ENCODE results near the gene B4GALT7. TPM values are rescaled to one million over a fixed set of nuclear protein-coding genes. Genes with fewer than 3 reads are reported as not detected.
"Not testable (repeated sequence)": the region's sequence is repeated elsewhere in the genome, so short reads cannot be mapped to it uniquely, and the experiment has no call there.

Gene B4GALT7
- total RNA-seq, 2 experiments from 2014 or later, result 20.0 to 21.0 TPM

DNA sequence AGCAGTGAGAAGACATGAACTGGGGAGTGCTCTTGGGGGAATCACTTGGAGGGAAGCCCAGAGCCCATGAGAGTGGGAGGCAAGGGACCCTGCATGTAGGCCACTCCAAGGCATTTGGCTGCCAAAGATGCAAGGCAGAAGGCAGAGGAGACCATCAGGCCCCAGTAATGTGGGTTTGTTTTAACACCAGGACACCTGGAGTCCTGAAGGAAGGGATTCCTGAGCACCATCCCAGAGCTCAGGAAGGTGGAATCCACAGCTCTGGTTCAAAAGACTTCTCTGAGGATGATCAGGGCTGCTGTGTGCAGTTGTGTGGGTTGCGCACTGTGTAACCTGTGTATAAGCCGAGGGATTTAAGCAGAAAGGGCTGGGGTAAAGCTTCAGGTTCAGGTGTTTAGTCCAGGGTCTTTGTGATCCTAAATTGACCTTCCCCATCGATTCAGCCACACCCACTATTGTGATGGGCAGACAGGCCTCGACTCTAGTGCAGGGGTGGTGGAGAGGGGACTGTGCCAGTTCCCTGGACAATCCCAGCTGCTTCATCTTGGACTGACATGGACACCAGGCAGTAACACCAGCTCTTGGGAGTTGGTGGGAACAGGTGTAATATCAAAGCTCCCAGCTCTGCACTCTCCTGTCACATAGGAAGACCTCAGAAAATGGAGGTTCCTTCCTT is 11.0 kb downstream of the B4GALT7 start:
- no peak overlapping the region for H3K4me3 Mint-ChIP-seq
- H3K27ac Mint-ChIP-seq, result no peak overlapping the region
- no peaks in the 10 kb centered on the region for H3K9me3 Mint-ChIP-seq
- H3K4me1 Mint-ChIP-seq, result peaks cover 5% of the 10 kb centered on the region
- no peaks in the 10 kb centered on the region for H3K36me3 Mint-ChIP-seq
- no peak for DNase-seq
- H3K27me3 Mint-ChIP-seq, result no peaks in the 10 kb centered on the region

DNA sequence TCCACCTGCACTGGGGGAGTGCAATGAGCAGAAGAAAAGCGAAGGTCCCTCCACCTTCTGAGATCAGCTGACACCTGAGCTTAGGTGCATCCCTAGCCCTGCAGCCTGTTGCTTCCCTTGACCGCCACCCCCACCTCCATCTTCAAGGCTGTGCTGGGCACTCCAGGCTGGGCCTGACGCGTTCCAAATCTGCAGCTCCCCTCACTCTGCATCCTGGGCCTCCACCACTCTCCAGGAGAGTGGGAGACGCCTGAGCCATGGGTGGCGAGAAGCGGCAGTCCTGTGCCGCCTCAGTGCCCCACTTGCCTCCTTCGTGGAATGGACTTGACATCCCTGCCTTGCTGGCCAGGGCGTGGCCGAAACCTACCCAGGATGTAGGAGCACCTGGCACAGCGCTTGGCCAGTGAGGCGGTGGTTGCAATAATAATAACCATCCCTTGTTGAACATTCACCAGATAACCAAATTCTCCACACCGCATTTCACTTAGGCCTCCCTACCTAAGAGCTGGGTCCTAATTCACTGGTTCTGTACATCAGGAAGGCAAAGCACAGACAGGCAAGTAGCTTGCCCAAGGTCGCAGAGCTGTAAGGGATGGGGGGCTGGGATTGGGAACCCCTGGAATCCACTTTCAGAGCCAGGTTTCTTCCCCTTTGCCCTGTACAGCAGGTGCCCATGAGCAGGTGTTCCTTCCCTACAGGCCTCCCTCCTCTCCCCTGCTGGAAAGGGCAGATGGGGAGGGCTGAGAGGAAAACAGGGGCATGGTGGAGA is 11.7 kb downstream of the B4GALT7 start:
- peaks cover 5% of the 10 kb centered on the region for H3K4me1 Mint-ChIP-seq

DNA sequence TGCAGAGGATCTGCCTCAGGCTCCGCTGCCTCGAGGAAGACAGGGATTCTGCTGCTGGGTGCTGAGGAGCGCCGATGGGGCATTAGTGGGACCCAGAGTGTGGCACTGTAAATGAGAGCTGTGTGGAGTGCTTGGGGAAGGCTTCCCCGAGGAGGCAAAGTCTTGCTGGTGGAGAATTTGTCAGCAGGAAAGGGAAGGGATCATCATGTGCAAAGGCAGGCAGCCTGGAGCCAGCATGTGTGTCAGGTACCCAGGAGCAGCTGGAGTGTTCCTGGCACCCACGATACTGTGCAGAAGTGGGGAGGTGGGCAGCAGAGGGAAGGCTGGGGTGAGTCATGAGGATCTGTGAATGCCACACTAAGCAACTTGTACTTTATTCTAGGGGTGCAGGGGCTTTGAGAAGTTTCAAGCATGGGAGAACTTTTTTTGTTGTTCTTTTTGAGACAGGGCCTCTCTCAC is 12.3 kb downstream of the B4GALT7 start:
- Mint-ChIP-seq H3K36me3 (peaks cover 2% of the 10 kb centered on the region), H3K27ac (peak overlapping the region; percentile 34), H3K4me1 (peaks cover 2% of the 10 kb centered on the region), H3K27me3 (no peaks in the 10 kb centered on the region), H3K9me3 (no peaks in the 10 kb centered on the region), H3K4me3 (no peak overlapping the region)
- DNase-seq, result no peak

More for the DNA sequence above, 11.7 kb downstream of the B4GALT7 start:
- H3K4me3 Mint-ChIP-seq, result no peak overlapping the region
- H3K9me3 Mint-ChIP-seq, result no peaks in the 10 kb centered on the region
- no peaks in the 10 kb centered on the region for H3K27me3 Mint-ChIP-seq
- DNase-seq, result no peak
- no peaks in the 10 kb centered on the region for H3K36me3 Mint-ChIP-seq
- H3K27ac Mint-ChIP-seq, result no peak overlapping the region

DNA sequence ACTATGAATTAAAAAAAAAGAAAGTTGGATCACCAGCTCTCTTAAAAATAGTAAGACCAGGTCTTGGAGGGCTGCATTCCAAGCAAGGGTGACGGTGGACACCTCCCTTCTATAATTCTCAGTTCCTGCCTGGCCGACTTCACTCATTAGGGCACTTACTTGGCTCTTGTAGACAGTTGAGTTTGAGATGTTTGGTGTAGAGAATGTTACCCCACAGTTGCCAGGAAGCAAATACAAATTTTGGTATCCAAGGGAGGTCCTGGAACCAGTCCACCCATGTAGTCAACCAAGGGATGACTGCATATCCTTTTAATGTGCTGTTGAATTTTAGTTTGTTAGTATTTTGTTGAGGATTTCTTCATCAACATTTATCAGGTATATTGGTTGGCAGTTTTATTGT is 20.6 kb downstream of the B4GALT7 start:
- DNase-seq, result no peak
- no peak overlapping the region for H3K27ac Mint-ChIP-seq
- no peak overlapping the region for H3K4me3 Mint-ChIP-seq
- H3K36me3 Mint-ChIP-seq, result peaks cover 23% of the 10 kb centered on the region
- no peaks in the 10 kb centered on the region for H3K4me1 Mint-ChIP-seq
- no peaks in the 10 kb centered on the region for H3K9me3 Mint-ChIP-seq
- no peaks in the 10 kb centered on the region for H3K27me3 Mint-ChIP-seq

DNA sequence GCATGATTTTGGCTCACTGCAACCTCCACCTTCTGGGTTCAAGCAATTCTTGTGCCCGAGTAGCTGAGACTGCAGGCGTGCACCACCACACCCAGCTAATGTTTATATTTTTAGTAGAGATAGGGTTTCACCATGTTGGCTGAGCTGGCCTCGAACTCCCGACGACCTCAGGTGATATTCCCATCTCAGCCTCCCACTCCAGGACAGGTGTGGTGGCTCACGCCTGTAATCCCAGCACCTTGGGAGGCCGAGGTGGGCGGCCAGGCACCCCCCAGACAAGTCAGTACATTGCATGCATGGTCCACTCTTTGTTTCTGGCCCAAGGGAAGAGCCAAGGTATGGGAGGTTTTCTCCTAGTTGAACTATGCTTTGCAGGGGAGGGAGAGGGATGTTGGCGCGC is 24.2 kb downstream of the B4GALT7 start:
- H3K36me3 Mint-ChIP-seq, H3K4me3 Mint-ChIP-seq, H3K9me3 Mint-ChIP-seq, DNase-seq, H3K27me3 Mint-ChIP-seq, H3K4me1 Mint-ChIP-seq, H3K27ac Mint-ChIP-seq: not testable (repeated sequence)

DNA sequence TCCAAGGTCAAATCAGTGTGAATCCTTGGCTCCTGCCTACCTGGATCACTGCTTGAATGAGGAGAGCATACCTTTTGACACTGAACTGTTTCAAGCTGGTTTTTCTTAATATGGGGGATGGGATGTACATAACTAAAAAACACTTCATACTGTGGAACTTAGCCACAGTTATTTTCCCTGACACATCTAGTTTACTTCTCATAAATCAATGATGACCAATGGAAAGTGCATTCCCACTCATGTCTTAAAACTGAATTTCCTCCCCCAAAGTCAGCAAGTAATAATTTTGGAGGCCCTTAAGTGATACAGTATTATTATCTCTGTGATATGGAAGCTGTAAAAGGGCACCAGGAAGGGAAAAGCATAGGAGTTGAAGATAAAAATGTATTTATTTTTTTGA is 30.3 kb downstream of the B4GALT7 start:
- not testable (repeated sequence) for H3K27me3 Mint-ChIP-seq, DNase-seq, H3K27ac Mint-ChIP-seq, H3K4me1 Mint-ChIP-seq, H3K9me3 Mint-ChIP-seq, H3K4me3 Mint-ChIP-seq
- peaks cover 10% of the 10 kb centered on the region for H3K36me3 Mint-ChIP-seq

DNA sequence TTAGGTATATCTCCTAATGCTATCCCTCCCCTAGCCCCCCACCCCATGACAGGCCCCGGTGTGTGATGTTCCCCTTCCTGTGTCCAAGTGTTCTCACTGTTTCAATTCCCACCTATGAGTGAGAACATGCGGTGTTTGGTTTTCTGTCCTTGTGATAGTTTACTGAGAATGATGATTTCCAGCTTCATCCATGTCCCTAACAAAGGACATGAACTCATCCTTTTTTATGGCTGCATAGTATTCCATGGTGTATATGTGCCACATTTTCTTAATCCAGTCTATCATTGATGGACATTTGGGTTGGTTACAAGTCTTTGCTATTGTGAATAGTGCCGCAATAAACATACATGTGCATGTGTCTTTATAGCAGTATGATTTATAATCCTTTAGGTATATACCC is 35.0 kb downstream of the B4GALT7 start:
- H3K4me1 Mint-ChIP-seq, DNase-seq, H3K4me3 Mint-ChIP-seq, H3K27ac Mint-ChIP-seq, H3K27me3 Mint-ChIP-seq: not testable (repeated sequence)
- peaks cover 14% of the 10 kb centered on the region for H3K9me3 Mint-ChIP-seq
- H3K36me3 Mint-ChIP-seq, result peaks cover 31% of the 10 kb centered on the region

DNA sequence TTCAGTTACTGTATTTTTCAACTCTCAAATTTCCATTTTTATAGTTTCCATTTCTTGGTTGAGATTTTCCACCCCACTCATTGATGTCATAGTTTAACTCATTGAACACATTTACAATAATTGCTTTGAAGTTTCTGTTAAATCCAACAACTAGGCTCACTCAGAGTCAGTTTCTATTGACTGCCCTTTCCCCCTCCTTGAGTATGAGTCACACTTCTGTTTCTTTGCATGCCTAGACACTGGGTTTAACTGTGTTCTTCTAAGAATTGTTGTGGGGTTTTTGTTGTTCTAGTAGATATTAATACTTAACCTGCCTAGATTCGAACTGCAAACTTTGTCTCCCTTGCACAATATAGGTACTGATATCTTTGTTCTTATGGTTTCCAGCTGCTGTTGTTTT is 45.5 kb downstream of the B4GALT7 start:
- H3K9me3 Mint-ChIP-seq, H3K4me1 Mint-ChIP-seq, DNase-seq, H3K4me3 Mint-ChIP-seq, H3K27me3 Mint-ChIP-seq: not testable (repeated sequence)
- H3K27ac Mint-ChIP-seq, result peak overlapping the region; percentile 71
- peaks cover 36% of the 10 kb centered on the region for H3K36me3 Mint-ChIP-seq

DNA sequence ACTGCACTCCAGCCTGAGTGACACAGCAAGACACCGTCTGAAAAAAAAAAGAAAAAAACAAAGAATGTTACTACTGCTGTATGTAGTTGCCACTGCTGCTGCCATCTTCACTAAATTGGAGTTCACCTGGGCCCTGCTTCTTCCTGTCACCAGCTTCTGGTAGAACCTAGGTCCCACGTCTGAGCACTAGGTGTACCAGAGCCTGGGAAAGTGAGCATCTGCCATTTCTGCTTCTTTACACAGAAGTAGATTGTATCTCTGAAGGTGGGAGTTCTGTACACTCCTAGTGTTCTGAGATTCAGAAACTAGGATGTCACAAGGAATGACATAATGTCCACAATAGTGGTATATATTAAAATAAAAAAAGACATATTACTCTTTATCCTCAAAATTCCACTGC is 51.3 kb downstream of the B4GALT7 start:
- not testable (repeated sequence) for H3K27me3 Mint-ChIP-seq, H3K27ac Mint-ChIP-seq, H3K4me3 Mint-ChIP-seq, DNase-seq, H3K4me1 Mint-ChIP-seq
- Mint-ChIP-seq H3K36me3 (peaks cover 32% of the 10 kb centered on the region), H3K9me3 (peaks cover 13% of the 10 kb centered on the region)

DNA sequence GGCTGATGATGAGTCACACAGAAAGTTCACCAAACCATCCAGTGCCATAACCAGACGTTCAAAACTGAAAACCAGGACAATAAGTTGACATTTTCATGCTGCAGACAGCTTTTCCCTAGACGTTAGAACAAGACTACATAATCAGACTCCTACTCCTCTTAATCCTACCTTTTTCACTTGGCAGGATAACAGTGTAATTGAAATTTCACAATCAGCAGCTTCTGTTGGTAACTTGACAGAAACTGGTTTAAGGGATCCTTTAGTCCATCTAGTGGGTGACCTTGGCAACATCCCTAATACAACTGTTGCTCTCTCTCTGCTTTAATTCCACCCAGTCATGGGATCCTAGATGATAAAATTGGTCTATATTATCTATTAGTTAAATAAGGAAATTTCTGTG is 57.9 kb downstream of the B4GALT7 start:
- DNase-seq, H3K27me3 Mint-ChIP-seq, H3K27ac Mint-ChIP-seq, H3K4me3 Mint-ChIP-seq, H3K4me1 Mint-ChIP-seq: not testable (repeated sequence)
- H3K36me3 Mint-ChIP-seq, result peaks cover 18% of the 10 kb centered on the region
- peaks cover 11% of the 10 kb centered on the region for H3K9me3 Mint-ChIP-seq

DNA sequence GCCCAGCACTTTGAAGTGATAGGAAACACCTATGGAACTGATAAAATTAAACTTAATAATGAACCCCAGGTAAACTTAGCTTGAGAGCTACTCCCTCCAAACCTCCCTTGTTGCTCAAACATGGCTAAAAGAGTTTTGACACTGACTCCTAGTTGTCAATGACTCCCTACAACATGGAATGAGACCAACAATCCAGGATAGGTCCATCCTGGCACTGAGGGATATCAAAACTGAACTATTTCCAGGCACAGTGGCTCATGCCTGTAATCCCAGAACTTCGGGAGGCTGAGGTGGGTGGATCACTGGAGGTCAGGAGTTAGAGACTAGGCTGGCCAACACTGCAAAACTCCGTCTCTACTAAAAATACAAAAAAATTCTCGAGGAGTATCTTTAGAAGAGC is 58.6 kb downstream of the B4GALT7 start:
- H3K27ac Mint-ChIP-seq, DNase-seq, H3K27me3 Mint-ChIP-seq, H3K4me3 Mint-ChIP-seq, H3K4me1 Mint-ChIP-seq: not testable (repeated sequence)
- H3K9me3 Mint-ChIP-seq, result peaks cover 11% of the 10 kb centered on the region
- H3K36me3 Mint-ChIP-seq, result peaks cover 18% of the 10 kb centered on the region

Other genes starting within 250 kb of the B4GALT7 start
- gene LMAN2, start 248.5 kb upstream of the B4GALT7 start, total RNA-seq, result 10 to 100 TPM; 91.5 to 92.1 TPM
- gene RGS14, start 242.2 kb upstream of the B4GALT7 start, total RNA-seq, result 10 to 100 TPM; 38.9 to 41.2 TPM
- gene SLC34A1, start 215.7 kb upstream of the B4GALT7 start, total RNA-seq, result not detected
- gene PFN3, start 199.5 kb upstream of the B4GALT7 start, total RNA-seq, result not detected
- gene F12, start 190.6 kb upstream of the B4GALT7 start, total RNA-seq, result 1 to 10 TPM; 5.6 TPM
- gene GRK6, start 173.5 kb upstream of the B4GALT7 start, total RNA-seq, result 100 to 1,000 TPM; 113 to 115 TPM
- gene PRR7, start 153.3 kb upstream of the B4GALT7 start, total RNA-seq, result 10 to 100 TPM; 21.5 to 21.8 TPM
- gene DBN1, start 126.5 kb upstream of the B4GALT7 start, total RNA-seq, result 100 to 1,000 TPM; 100 to 106 TPM
- 10 to 100 TPM; 38.5 to 41.9 TPM for gene PDLIM7, start 102.5 kb upstream of the B4GALT7 start, total RNA-seq
- 1 to 10 TPM; 8.2 to 8.6 TPM for gene DOK3, start 90.3 kb upstream of the B4GALT7 start, total RNA-seq
- gene DDX41, start 83.2 kb upstream of the B4GALT7 start, total RNA-seq, result 100 to 1,000 TPM; 211 to 220 TPM
- gene FAM193B, start 45.6 kb upstream of the B4GALT7 start, total RNA-seq, result 10 to 100 TPM; 47.2 to 52.9 TPM
- gene TMED9, start 7.9 kb upstream of the B4GALT7 start, total RNA-seq, result 100 to 1,000 TPM; 102 to 103 TPM
- 10 to 100 TPM; 27.0 to 27.3 TPM for gene FAM153A, start 182.8 kb downstream of the B4GALT7 start, total RNA-seq